ENCODE measurements around the gene JPT1.
"Not testable (repeated sequence)": the region's sequence is repeated elsewhere in the genome, so short reads cannot be mapped to it uniquely, and the experiment has no call there.

The JPT1 gene

GRCh38 chr17:75155191-75155601 is 884 bp upstream of the JPT1 start:
- DNase-seq, result no peak

GRCh38 chr17:75153780-75154194 is 525 bp downstream of the JPT1 start:
- DNase-seq, result peak; percentile 89

DNA sequence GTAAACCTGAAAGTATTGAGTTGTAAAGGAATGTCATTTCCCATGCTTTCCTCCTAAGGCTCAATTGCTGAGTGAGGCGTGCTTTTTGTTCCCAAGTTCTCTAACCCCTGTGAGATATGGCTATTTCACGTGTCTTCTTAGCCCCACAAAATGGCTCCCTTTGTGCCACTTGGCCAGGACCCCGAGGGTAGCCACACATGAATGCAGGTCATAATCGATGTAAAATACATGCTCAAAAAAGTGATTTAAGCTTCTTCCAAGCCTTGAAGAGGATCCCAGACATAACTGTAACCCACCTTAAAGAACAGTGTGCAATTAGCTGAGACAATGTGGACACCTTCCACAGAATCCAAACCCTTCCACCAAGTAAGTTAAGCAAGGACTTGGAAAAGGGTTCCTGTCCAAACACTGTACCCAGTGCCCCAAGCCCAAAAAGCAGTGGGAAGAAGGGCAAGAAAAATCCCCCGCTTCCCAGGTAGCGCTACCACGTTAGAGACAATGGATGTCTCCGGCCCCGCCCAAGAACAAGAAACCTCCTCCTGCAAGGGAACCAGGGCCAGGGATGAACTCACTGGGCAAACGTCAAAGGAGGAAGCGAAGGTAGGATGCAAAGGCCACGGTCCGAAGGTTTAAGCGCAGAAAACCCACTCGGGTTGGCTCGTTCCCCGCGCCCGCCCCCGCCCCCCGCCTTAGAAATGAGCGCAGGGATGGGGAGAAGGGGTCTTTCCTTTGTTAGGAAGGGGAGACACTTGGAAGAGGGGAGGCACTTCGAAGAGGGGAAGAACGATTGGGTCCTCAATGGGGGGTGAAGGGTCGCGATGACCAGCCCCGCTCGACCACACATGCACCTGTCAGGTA is 1.2 kb downstream of the JPT1 start:
- peak; percentile 80 for DNase-seq

- DNase-seq, result no peak
Measured at GRCh38 chr17:75152523-75152921, 1.8 kb downstream of the JPT1 start.

DNA sequence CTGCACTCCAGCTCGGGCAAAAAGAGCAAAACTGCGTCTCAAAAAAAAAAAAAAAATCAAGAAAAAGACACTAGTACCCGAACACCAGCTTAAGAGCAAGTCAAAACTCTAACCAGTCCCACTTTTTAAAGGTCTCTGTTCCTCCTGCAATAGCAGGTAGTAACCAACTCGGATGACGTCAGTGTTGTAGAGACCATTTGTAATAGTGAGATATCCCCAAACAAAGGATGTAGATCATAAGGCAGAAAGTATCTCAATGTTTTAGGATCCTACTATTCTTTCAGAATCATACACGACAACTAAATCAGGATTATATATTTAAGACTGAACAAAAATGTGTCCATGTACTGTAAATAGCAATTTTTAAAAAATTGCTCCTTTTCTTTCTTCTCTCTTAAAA is 2.4 kb downstream of the JPT1 start:
- peak; percentile 30 for DNase-seq

- DNase-seq, result no peak
Measured at GRCh38 chr17:75147878-75148546, 6.3 kb downstream of the JPT1 start.

DNA sequence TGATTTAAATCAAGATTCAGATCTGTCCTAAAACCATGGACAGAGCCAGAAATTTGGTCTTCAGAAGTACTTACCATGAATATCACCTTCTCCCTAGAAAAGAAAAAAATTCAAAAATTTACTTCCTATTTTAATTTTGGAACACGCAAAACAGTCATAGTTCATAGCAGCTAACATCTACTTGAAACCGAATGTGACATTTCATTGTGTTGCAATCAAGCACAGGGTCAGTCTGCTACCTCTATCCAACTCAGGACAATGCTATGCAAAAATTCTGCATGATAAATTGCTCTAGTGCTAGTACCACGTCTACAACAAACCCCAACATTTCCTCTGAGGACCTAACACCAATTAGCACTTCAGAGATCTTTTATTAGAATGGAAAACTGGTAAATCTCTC is 7.7 kb downstream of the JPT1 start:
- DNase-seq, result no peak

DNA sequence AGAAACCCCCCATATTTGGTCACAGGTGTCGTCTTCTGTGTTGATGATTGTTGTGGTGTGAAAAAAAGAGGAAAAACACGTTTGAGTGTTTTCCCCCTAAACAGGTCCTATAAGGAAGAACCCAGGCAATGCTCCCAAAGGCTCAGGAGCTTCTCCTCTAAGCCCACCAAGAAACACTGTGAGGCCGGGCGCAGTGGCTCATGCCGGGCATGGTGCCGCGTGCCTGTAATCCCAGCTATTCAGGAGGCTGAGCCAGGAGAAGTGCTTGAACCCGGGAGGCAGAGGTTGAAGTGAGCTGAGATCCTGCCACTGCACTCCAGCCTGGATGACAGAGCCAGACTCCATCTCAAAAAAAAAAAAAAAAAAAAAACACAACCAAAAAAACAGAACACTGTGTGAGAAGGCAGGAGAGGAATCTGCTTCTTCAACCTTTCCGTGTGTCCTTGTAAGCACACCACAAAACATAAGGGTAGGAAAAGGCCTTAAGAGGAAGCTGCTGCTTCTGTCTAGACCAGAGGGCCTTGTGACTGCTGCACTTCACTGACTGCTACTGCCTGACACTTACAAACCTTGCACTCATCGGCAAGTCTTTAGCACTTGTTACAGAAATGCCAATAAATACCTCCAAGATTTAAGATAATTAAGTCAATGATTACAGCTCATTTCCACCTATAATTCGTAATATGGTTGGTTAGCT is 9.3 kb downstream of the JPT1 start:
- no peak for DNase-seq

GRCh38 chr17:75142236-75142971 is 11.9 kb downstream of the JPT1 start:
- DNase-seq, result no peak

GRCh38 chr17:75138519-75138918 is 15.8 kb downstream of the JPT1 start:
- DNase-seq, result no peak

GRCh38 chr17:75137762-75138161 is 16.6 kb downstream of the JPT1 start:
- DNase-seq, result not testable (repeated sequence)

GRCh38 chr17:75135946-75136345 is 18.4 kb downstream of the JPT1 start:
- DNase-seq, result no peak

DNA sequence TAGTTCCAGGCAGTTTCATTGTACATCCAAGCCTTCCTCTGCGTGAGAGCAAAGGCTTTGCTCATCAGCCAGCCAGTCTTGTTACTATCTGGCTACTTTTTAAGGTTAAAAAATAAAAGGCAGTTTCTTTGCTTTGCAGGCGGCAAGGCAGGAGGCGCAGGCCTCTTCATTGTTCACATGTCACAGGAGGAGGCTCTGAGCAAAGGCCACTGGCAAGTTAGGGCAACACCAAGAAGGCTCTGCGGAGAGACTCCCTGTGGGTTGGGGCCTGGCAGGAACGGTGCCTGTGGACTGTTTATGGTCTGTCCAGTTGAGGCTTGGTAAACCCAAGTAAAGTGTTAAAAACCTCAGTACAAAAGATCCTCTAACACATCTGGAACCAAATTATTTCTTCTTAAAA is 18.9 kb downstream of the JPT1 start:
- no peak for DNase-seq

DNA sequence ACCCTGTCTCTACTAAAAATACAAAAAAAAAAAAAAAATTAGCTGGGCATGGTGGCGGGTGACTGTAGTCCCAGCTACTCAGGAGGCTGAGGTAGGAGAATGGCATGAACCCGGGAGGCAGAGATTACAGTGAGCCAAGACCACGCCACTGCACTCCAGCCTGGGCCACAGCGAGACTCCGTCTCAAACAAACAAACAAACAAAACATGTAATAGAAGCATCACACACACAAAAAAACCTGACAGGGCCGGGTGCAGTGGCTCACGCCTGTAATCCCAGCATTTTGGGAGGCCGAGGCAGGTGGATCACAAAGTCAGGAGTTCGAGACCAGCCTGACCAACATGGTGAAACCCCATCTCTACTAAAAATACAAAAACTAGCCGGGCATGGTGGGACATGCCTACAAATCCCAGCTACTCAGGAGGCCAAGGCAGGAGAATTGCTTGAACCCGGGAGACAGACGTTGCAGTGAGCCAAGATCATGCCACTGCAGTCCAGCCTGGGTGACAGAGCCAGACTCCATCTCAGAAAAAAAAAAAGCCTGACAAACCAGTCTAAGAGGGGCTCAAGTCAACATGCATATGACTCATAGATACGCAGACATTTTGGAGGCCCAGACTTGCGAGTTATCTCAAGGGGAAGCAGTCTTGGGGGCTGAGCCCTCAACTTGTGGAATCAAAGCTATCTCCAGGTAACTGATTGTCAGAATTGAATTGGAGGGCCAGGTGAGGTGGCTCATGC is 20.5 kb downstream of the JPT1 start:
- DNase-seq, result not testable (repeated sequence)

DNA sequence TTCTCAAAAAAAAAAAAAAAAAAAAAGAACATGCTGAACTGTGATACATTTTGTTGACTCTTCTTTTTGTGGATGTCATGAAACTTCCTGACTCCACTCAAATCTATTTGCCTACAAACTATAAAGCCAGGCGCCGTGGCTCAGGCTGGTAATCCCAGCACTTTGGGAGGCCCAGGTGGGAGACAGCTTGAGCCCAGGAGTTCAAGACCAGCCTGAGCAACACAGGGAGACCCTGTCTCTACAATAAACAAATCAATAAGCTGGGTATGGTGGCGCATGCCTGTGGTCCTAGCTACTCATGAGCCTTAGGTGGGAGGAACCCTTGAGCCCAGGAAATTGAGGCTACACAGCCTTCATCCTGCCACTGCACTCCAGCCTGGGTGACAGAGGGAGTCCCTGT is 21.3 kb downstream of the JPT1 start:
- DNase-seq, result no peak

- not testable (repeated sequence) for DNase-seq
Measured at GRCh38 chr17:75132018-75133000, 22.0 kb downstream of the JPT1 start.

- peak; percentile 95 for DNase-seq
Measured at GRCh38 chr17:75131278-75132017, 22.9 kb downstream of the JPT1 start, which contains the start of gene NT5C. Gene NT5C, minus strand, starts transcription at chr17:75131742. Its CDS starts 35 bp downstream, at chr17:75131707.

GRCh38 chr17:75130632-75131277 is 23.6 kb downstream of the JPT1 start:
- peak; percentile 86 for DNase-seq

GRCh38 chr17:75130059-75130631 is 24.2 kb downstream of the JPT1 start:
- no peak for DNase-seq
